Left renal cortex interstitium (tissue), 4 donors: ENCODE results near the gene POMGNT2. TPM values are rescaled to one million over a fixed set of nuclear protein-coding genes. Genes with fewer than 3 reads are reported as not detected.
A peak's percentile ranks its signal among the peaks of the same experiment; 100 is the strongest.
"Not testable (repeated sequence)": the region's sequence is repeated elsewhere in the genome, so short reads cannot be mapped to it uniquely, and the experiment has no call there.

Experiments
- DNase-seq, 4 donors: peaks; one replicate each; pipeline ENCODE4 v3.0.0-alpha.2; 2013; ENCODE audit warnings: low read depth in 4 of 4, low spot score in 2 of 4, missing footprints in 1 of 4
- polyA plus RNA-seq, 4 donors: library from polyadenylated mRNA; unstranded; fragments of 120-200 nt; gene quantifications; one replicate each; pipeline ENCODE4 v1.2.1, GENCODE V29; 2013; ENCODE audit not compliant: insufficient read length in 4 of 4

The POMGNT2 gene
- polyA plus RNA-seq, 4 donors: 20.3 to 26.0 (median 22.7) TPM

- DNase-seq: no peak
Observed at GRCh38 chr3:43048470-43048869, 57.4 kb downstream of the POMGNT2 start.

GRCh38 chr3:43046583-43046982, 59.3 kb downstream of the POMGNT2 start:
- DNase-seq: no peak

- not testable (repeated sequence) for DNase-seq
Observed at GRCh38 chr3:43045079-43045478, 60.8 kb downstream of the POMGNT2 start.

- no peak for DNase-seq
Observed at GRCh38 chr3:43043793-43044192, 62.1 kb downstream of the POMGNT2 start.

- no peak for DNase-seq
Observed at GRCh38 chr3:43043071-43043766, 62.7 kb downstream of the POMGNT2 start.

GRCh38 chr3:43041517-43041916, 64.4 kb downstream of the POMGNT2 start:
- no peak for DNase-seq

GRCh38 chr3:43038010-43038409, 67.9 kb downstream of the POMGNT2 start:
- DNase-seq: no peak

GRCh38 chr3:43036621-43037423, 69.1 kb downstream of the POMGNT2 start:
- no peak for DNase-seq

GRCh38 chr3:43035801-43036365, 70.0 kb downstream of the POMGNT2 start:
- DNase-seq: no peak

- DNase-seq: no peak
Observed at GRCh38 chr3:43034911-43035310, 71.0 kb downstream of the POMGNT2 start.

- DNase-seq: no peak
Observed at GRCh38 chr3:43034200-43034599, 71.7 kb downstream of the POMGNT2 start.

- DNase-seq: no peak
Observed at GRCh38 chr3:43032646-43033628, 72.9 kb downstream of the POMGNT2 start.

GRCh38 chr3:43031889-43032545, 73.9 kb downstream of the POMGNT2 start:
- peak in 1 of 4 donors; percentile 3 for DNase-seq

GRCh38 chr3:43031485-43031884, 74.4 kb downstream of the POMGNT2 start:
- DNase-seq: no peak

GRCh38 chr3:43030162-43030935, 75.5 kb downstream of the POMGNT2 start:
- no peak for DNase-seq
